ENCODE data around the gene NUP62.

NUP62 gene

DNA sequence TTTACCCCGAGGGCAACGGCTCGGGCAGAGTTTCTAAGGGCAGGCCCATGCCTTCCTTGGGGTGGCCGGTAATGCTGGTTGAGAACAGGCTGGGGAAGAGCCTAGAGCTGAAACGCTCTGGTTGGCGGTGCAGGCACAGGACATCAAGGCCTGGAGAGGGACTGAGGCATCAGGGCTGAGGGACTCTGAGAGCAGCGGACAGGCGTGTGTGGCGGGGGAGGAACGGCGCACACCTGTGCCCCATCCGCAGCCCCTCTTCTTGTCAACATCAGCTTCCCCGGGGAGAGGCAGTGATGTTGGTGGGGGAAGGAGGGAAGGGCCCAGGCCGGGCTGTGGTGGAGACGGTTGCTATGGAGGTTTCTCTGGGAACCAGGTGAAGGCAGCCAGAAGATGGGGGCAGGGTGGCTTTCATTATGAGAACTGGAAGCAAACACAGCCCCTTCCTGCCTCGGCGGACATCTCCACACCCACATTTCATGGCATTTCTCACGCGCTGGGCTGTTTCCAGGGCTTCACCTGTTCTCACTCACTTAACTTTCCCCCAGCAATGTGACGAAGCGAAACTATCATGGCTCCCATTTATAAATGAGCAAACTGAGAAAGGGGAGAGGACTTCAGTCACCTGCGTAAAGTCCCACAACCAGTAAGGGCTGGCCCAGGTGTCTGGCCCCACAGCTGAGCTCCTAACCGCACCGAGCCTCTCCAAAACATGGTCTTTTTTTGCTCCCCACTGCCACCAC lies 8.5 kb downstream of the NUP62 start:
- H3K4me3 ChIP-seq (ENCODE audit: control insufficient read depth, low read depth, low read length) = no peak overlapping the region
- no peak for DNase-seq (ENCODE audit: low read depth)
- TF ChIP-seq, protein P1, sequence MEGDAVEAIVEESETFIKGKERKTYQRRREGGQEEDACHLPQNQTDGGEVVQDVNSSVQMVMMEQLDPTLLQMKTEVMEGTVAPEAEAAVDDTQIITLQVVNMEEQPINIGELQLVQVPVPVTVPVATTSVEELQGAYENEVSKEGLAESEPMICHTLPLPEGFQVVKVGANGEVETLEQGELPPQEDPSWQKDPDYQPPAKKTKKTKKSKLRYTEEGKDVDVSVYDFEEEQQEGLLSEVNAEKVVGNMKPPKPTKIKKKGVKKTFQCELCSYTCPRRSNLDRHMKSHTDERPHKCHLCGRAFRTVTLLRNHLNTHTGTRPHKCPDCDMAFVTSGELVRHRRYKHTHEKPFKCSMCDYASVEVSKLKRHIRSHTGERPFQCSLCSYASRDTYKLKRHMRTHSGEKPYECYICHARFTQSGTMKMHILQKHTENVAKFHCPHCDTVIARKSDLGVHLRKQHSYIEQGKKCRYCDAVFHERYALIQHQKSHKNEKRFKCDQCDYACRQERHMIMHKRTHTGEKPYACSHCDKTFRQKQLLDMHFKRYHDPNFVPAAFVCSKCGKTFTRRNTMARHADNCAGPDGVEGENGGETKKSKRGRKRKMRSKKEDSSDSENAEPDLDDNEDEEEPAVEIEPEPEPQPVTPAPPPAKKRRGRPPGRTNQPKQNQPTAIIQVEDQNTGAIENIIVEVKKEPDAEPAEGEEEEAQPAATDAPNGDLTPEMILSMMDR (IDR thresholded peaks at IDR 0.05; ENCODE audit: control insufficient read depth, insufficient read depth, low read depth, low read length, missing control alignments) = no peak

- TF ChIP-seq, protein P1 (IDR thresholded peaks at IDR 0.05; ENCODE audit: control insufficient read depth, insufficient read depth, low read depth, low read length, missing control alignments) = no peak
- no peak overlapping the region for H3K4me3 ChIP-seq (ENCODE audit: control insufficient read depth, low read depth, low read length)
- no peak for DNase-seq (ENCODE audit: low read depth)
Observed at GRCh38 chr19:49918089-49918488, 11.2 kb downstream of the NUP62 start.

GRCh38 chr19:49916839-49917733 lies 12.2 kb downstream of the NUP62 start:
- no peak for DNase-seq (ENCODE audit: low read depth)
- TF ChIP-seq, protein P1 (IDR thresholded peaks at IDR 0.05; ENCODE audit: control insufficient read depth, insufficient read depth, low read depth, low read length, missing control alignments) = no peak
- H3K4me3 ChIP-seq (ENCODE audit: control insufficient read depth, low read depth, low read length) = no peak overlapping the region

GRCh38 chr19:49915271-49915670 lies 14.0 kb downstream of the NUP62 start:
- TF ChIP-seq, protein P1 (IDR thresholded peaks at IDR 0.05; ENCODE audit: control insufficient read depth, insufficient read depth, low read depth, low read length, missing control alignments) = no peak
- no peak overlapping the region for H3K4me3 ChIP-seq (ENCODE audit: control insufficient read depth, low read depth, low read length)
- no peak for DNase-seq (ENCODE audit: low read depth)

DNA sequence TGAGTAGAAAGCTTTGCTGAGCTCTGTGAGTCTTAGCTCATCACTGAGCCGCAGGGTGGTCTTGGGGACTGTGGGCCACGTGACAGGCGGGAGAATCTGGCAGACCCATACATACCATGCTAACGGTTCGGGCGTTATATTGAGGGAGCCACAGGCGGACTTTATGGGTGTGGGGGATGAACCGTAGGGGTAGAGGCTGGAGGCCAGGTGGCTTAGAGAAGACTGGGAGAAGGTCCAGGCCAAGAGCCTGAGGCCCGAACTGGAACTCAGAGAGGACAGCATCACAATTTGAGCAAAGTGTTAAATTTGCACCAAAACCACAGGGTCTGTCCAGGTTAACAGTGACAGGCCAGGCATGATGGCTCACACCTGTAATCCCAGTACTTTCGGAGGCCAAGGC lies 15.6 kb downstream of the NUP62 start:
- DNase-seq (ENCODE audit: low read depth) = no peak
- no peak overlapping the region for H3K4me3 ChIP-seq (ENCODE audit: control insufficient read depth, low read depth, low read length)
- TF ChIP-seq, protein P1 (IDR thresholded peaks at IDR 0.05; ENCODE audit: control insufficient read depth, insufficient read depth, low read depth, low read length, missing control alignments) = no peak

DNA sequence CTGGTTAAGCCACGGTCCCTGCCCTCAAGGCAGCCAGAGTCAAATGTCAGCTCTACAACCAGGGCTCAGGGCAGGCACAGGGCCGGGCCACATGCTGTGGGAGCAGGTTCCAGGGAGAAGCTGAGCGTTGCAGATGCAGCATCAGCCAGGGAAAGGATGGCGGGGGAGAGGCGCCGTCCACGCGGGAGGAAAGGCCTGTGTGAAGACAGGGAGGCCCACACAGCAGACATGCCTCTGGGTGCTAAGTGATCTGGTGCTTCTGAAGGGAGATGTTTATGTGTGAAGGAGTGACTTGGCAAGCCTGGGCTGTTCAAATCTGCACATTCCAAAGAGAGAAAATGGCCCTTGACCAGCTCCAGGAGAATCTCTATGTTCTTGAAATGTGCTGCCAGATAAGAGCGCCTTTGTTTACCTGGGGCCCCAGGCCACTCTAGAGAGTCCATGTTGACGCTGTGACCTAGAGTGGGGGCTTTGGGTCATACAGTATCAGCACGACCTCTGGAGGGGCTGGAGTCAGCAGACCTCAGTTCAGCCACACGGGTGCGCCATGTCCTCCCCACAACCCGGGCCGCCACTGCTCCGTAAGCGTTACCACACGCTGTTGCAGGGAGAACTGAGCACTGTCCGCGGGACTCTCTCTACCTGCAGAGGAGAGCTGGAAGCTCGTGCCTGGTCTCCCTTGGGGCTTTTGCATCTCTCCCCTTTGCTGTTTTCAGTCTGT lies 16.2 kb downstream of the NUP62 start:
- TF ChIP-seq, protein P1 (IDR thresholded peaks at IDR 0.05; ENCODE audit: control insufficient read depth, insufficient read depth, low read depth, low read length, missing control alignments) = no peak
- no peak for DNase-seq (ENCODE audit: low read depth)
- H3K4me3 ChIP-seq (ENCODE audit: control insufficient read depth, low read depth, low read length) = no peak overlapping the region

Measured in AG09309 (cell line).